Type B pancreatic cell (in vitro differentiated cells): Measurements from ENCODE around the gene SVBP. TPM values are rescaled to one million over a fixed set of nuclear protein-coding genes. Genes with fewer than 3 reads are reported as not detected.
A peak's percentile ranks its signal among the peaks of the same experiment; 100 is the strongest.

Experiments
- DNase-seq: peaks from one replicate; pipeline ENCODE4 v3.0.0; 2021; ENCODE audit warnings: mixed read lengths; ENCODE audit not compliant: unreplicated experiment; ENCODE audit errors: extremely low spot score
- H3K27ac Mint-ChIP-seq: 2 replicates; pipeline ENCODE4 v1.8.0; 2021; ENCODE audit warnings: mild to moderate bottlenecking, mixed read lengths
- H3K27me3 Mint-ChIP-seq: 2 replicates; pipeline ENCODE4 v1.8.0; 2021; ENCODE audit warnings: mixed read lengths
- H3K36me3 Mint-ChIP-seq: 2 replicates; pipeline ENCODE4 v1.8.0; 2021; ENCODE audit warnings: mixed read lengths
- H3K4me1 Mint-ChIP-seq: one replicate; pipeline ENCODE4 v1.8.0; 2021; ENCODE audit warnings: mixed read lengths; ENCODE audit not compliant: unreplicated experiment
- H3K4me3 Mint-ChIP-seq: 2 replicates; pipeline ENCODE4 v1.8.0; 2021; ENCODE audit warnings: mild to moderate bottlenecking, mixed read lengths
- H3K9me3 Mint-ChIP-seq: 2 replicates; pipeline ENCODE4 v1.8.0; 2021; ENCODE audit warnings: mixed read lengths
- total RNA-seq: library from RNA; stranded (reverse); gene quantifications from 2 replicates; pipeline ENCODE4 v1.2.1, GENCODE V29; 2021; ENCODE audit warnings: low replicate concordance
- TF ChIP-seq, protein P1 (sequence below): fragments of 200-600 bp; sonication (generic); conservative IDR thresholded peaks from 2 replicates; pipeline ENCODE4 v1.5.0; 2021; ENCODE audit warnings: antibody characterized with exemption, mild to moderate bottlenecking

Gene SVBP
- total RNA-seq, 1 donor from 2014 or later = 42.9 TPM

- Mint-ChIP-seq H3K36me3 (peaks cover 52% of the 10 kb centered on the region), H3K4me1 (peaks cover 24% of the 10 kb centered on the region), H3K4me3 (peak overlapping the region; percentile 1), H3K27ac (no peak overlapping the region), H3K9me3 (peaks cover 13% of the 10 kb centered on the region), H3K27me3 (no peaks in the 10 kb centered on the region)
- TF ChIP-seq, protein P1, sequence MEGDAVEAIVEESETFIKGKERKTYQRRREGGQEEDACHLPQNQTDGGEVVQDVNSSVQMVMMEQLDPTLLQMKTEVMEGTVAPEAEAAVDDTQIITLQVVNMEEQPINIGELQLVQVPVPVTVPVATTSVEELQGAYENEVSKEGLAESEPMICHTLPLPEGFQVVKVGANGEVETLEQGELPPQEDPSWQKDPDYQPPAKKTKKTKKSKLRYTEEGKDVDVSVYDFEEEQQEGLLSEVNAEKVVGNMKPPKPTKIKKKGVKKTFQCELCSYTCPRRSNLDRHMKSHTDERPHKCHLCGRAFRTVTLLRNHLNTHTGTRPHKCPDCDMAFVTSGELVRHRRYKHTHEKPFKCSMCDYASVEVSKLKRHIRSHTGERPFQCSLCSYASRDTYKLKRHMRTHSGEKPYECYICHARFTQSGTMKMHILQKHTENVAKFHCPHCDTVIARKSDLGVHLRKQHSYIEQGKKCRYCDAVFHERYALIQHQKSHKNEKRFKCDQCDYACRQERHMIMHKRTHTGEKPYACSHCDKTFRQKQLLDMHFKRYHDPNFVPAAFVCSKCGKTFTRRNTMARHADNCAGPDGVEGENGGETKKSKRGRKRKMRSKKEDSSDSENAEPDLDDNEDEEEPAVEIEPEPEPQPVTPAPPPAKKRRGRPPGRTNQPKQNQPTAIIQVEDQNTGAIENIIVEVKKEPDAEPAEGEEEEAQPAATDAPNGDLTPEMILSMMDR = no peak
- no peak for DNase-seq
These were observed 31.8 kb upstream of the SVBP start for GRCh38 chr1:42848823-42849537.

- no peak for DNase-seq
- Mint-ChIP-seq H3K27me3 (no peaks in the 10 kb centered on the region), H3K9me3 (peaks cover 13% of the 10 kb centered on the region), H3K4me1 (peaks cover 24% of the 10 kb centered on the region), H3K4me3 (peak overlapping the region; percentile 97), H3K36me3 (peaks cover 42% of the 10 kb centered on the region), H3K27ac (peak overlapping the region; percentile 27)
- TF ChIP-seq, protein P1 = no peak
These were observed 30.7 kb upstream of the SVBP start for GRCh38 chr1:42847721-42848460.

DNA sequence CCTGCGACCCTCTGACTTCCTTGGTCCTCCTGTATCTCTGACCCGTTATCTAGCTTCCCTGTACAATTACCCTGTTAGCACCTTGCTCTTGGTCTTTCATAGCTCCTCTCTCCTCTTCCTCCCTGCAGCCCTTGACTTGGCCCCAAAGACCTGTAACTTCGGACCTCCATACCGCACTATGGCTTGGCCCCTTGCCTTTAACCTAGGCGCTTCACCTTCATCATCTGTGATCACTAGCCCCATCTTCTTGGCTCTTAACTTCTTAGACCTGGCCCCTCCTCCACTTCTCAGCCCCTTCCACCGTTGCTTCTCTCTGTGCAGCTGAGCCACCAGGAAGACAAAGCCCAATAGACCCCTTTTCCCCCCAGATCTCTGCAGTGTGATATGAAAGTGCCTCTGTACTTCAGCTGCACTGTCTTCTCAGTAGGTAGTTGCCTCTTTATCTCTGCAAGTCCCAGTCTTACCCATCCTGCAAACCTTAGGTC, 30.0 kb upstream of the SVBP start:
- no peak for DNase-seq
- Mint-ChIP-seq H3K4me3 (peak overlapping the region; percentile 97), H3K9me3 (peaks cover 13% of the 10 kb centered on the region), H3K4me1 (peaks cover 24% of the 10 kb centered on the region), H3K27me3 (no peaks in the 10 kb centered on the region), H3K36me3 (peaks cover 34% of the 10 kb centered on the region), H3K27ac (peak overlapping the region; percentile 45)
- TF ChIP-seq, protein P1 = no peak

GRCh38 chr1:42846257-42847110, 29.3 kb upstream of the SVBP start, which contains the start of gene ZNF691:
TSS of gene ZNF691 (plus strand) at chr1:42846613. CDS start at chr1:42849659, 3,046 bp downstream.
- TF ChIP-seq, protein P1 = peak; percentile 60
- H3K9me3 Mint-ChIP-seq = peaks cover 13% of the 10 kb centered on the region
- no peaks in the 10 kb centered on the region for H3K27me3 Mint-ChIP-seq
- H3K4me3 Mint-ChIP-seq = peak within 1 kb of the TSS; percentile 97
- H3K4me1 Mint-ChIP-seq = peaks cover 24% of the 10 kb centered on the region
- peak within 1 kb of the TSS; percentile 45 for H3K27ac Mint-ChIP-seq
- H3K36me3 Mint-ChIP-seq = peaks cover 30% of the 10 kb centered on the region
- DNase-seq = peak; percentile 89

DNA sequence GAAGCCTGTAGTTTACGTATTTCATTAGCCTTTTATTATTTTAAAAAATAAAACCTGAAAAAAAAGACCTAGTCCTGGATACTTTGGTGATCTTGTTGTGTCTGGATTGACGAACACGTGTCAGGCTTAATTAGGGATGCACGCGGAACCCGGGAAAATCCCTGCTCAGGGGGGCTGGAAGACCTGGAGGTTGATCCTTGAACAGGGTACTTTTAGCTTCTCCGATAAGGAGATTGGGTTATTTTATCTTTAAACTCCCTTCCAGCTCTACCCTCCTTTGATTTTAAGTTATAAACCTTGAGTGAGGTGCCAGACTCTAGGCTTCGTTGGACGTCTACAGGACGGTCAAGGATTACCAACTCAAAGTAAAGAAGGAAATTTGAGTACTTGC, 28.7 kb upstream of the SVBP start:
- TF ChIP-seq, protein P1 = no peak
- H3K36me3 Mint-ChIP-seq = peaks cover 24% of the 10 kb centered on the region
- peaks cover 24% of the 10 kb centered on the region for H3K4me1 Mint-ChIP-seq
- H3K27me3 Mint-ChIP-seq = no peaks in the 10 kb centered on the region
- H3K4me3 Mint-ChIP-seq = peak overlapping the region; percentile 97
- no peak for DNase-seq
- peaks cover 8% of the 10 kb centered on the region for H3K9me3 Mint-ChIP-seq
- peak overlapping the region; percentile 45 for H3K27ac Mint-ChIP-seq
